Stimulated activated CD4-positive, alpha-beta T cell treated with anti-CD3 and anti-CD28 coated beads, TNF-alpha, amount 100 ng/mL, for 48 hours (primary cell): ENCODE results near the gene METTL18.

Experiments
- DNase-seq, 3 donors: peaks; one replicate each; pipeline ENCODE4 v3.0.0-alpha.2; 2020; ENCODE audit warnings: low read depth in 3 of 3

The METTL18 gene

DNA sequence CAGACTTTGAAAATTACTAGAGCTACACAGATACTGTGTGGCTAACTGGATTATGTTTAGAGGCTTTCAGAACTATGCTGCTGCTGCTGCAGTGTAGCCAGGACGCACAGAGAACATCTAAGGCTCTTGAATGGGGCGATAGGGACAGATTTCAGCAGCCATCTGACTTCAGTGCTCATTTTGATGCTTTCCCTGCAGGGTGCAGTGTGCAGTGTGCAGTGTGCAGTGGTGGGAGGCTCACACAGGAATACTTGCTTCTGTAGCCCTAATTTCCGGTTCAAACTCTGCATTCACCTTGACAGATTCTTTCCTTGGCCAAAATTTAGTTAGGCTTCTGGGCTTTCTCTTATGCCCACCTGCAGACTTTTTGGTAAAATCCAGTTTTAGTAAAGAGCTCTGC, 7.7 kb downstream of the METTL18 start:
- DNase-seq: no peak

DNA sequence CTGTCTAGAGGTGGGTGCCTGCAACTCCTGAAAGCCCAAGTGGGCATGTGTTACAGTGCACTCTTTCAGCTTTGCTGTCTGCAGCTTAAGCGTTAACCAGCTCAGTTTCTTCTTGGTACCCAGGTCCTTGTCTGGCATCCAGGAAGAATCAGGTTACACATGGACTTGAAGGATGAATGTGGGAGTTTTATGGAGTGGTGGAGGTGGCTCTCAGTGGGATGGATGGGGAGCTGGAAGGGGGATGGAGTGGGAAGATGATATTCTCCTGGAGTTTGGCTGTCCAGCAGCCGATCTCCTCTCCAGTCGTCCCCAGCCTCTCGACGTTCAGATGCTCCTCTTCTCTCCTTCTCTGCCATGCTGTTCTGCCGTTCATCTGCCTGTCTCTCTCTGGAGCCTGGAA, 9.4 kb downstream of the METTL18 start:
- DNase-seq: no peak

GRCh38 chr1:169784102-169784501, 10.6 kb downstream of the METTL18 start:
- no peak for DNase-seq

GRCh38 chr1:169782596-169782995, 12.1 kb downstream of the METTL18 start:
- no peak for DNase-seq

- DNase-seq: no peak
These were observed 14.7 kb downstream of the METTL18 start for GRCh38 chr1:169779970-169780369.

GRCh38 chr1:169779150-169779549, 15.6 kb downstream of the METTL18 start:
- no peak for DNase-seq

- no peak for DNase-seq
These were observed 18.3 kb downstream of the METTL18 start for GRCh38 chr1:169776440-169776839.

- DNase-seq: no peak
These were observed 26.5 kb downstream of the METTL18 start for GRCh38 chr1:169768161-169768560.

- no peak for DNase-seq
These were observed 29.0 kb downstream of the METTL18 start for GRCh38 chr1:169765580-169766331.

GRCh38 chr1:169764919-169765318, 29.8 kb downstream of the METTL18 start:
- no peak for DNase-seq

- no peak for DNase-seq
These were observed 32.0 kb downstream of the METTL18 start for GRCh38 chr1:169762699-169763098.

- no peak for DNase-seq
These were observed 35.7 kb downstream of the METTL18 start for GRCh38 chr1:169759038-169759437.

- DNase-seq: no peak
These were observed 41.2 kb downstream of the METTL18 start for GRCh38 chr1:169753549-169753948.

- no peak for DNase-seq
These were observed 44.7 kb downstream of the METTL18 start for GRCh38 chr1:169750041-169750440.

GRCh38 chr1:169746550-169746949, 48.2 kb downstream of the METTL18 start:
- no peak for DNase-seq

- DNase-seq: no peak
These were observed 49.5 kb downstream of the METTL18 start for GRCh38 chr1:169745015-169745861.
